Mammary epithelial cell (primary cell): ENCODE data around the gene RHBDL1.

ENCODE experiments used
- EZH2 ChIP-seq: IDR thresholded peaks from 2 replicates; pipeline ENCODE4 v1.6.1; 2012; ENCODE audit warnings: low read length, inconsistent platforms, borderline replicate concordance
- TF ChIP-seq, protein P1 (sequence below), 2 donors: IDR thresholded peaks in 1 of 2; conservative IDR thresholded peaks in 1 of 2; 2 replicates each; pipeline ENCODE4 v1.5.1; 2011 to 2012; ENCODE audit warnings: inconsistent platforms in 2 of 2, low read length in 2 of 2, mild to moderate bottlenecking in 2 of 2, control low read depth in 1 of 2, low read depth in 1 of 2; ENCODE audit not compliant: insufficient read depth in 1 of 2; ENCODE audit errors: extremely low read depth in 1 of 2

DNA sequence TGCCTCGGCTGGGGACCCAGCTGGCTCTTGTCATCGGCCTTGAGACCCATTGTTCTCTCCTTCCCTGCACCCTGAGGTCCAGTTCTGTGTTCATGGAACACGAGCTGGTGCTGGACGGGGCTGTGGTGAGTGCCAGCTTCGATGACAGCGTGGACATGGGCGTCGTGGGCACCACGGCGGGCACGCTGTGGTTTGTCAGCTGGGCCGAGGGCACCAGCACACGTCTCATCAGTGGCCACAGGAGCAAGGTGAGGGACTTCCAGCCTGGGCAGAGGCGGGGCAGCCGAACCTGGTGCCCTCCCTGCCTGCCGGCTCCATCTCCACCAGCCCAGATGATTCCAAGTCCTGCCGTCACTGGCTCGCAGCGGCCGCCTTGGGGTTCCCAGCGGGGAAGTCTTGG lies 12.9 kb upstream of the RHBDL1 start:
- TF ChIP-seq, protein P1, sequence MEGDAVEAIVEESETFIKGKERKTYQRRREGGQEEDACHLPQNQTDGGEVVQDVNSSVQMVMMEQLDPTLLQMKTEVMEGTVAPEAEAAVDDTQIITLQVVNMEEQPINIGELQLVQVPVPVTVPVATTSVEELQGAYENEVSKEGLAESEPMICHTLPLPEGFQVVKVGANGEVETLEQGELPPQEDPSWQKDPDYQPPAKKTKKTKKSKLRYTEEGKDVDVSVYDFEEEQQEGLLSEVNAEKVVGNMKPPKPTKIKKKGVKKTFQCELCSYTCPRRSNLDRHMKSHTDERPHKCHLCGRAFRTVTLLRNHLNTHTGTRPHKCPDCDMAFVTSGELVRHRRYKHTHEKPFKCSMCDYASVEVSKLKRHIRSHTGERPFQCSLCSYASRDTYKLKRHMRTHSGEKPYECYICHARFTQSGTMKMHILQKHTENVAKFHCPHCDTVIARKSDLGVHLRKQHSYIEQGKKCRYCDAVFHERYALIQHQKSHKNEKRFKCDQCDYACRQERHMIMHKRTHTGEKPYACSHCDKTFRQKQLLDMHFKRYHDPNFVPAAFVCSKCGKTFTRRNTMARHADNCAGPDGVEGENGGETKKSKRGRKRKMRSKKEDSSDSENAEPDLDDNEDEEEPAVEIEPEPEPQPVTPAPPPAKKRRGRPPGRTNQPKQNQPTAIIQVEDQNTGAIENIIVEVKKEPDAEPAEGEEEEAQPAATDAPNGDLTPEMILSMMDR (conservative IDR thresholded peaks at IDR 0.05 in 1 of 2, IDR thresholded peaks at IDR 0.05 in 1 of 2; ENCODE audit: extremely low read depth in 1 of 2, insufficient read depth in 1 of 2, low read depth in 1 of 2, low read length in 2 of 2): no peak
- no peak for TF ChIP-seq EZH2
